ENCODE results near the gene SPNS1.
A peak's percentile ranks its signal among the peaks of the same experiment; 100 is the strongest.

SPNS1 gene

GRCh38 chr16:28931801-28932225 lies 42.8 kb upstream of the SPNS1 start, which contains the start of gene CD19:
Gene CD19, plus strand, starts transcription at chr16:28931971. Its CDS starts 30 bp downstream, at chr16:28932001.
- Histone ChIP-seq H3K9me3 (ENCODE audit: low read length) (no peaks in the 10 kb centered on the region), H3K4me1 (ENCODE audit: insufficient read depth, low read length, severe bottlenecking) (peaks cover 34% of the 10 kb centered on the region), H3K36me3 (ENCODE audit: insufficient read depth, low read length) (peaks cover 20% of the 10 kb centered on the region), H3K4me2 (ENCODE audit: low read length) (peak within 1 kb of the TSS; percentile 84), H3F3A (ENCODE audit: insufficient read depth, low read length) (peaks cover 5% of the 10 kb centered on the region; the same call in 1 of the 2 replicates), H3K9ac (ENCODE audit: low read length) (peak within 1 kb of the TSS; percentile 93), H3K27me3 (ENCODE audit: insufficient read depth, low read length) (no peaks in the 10 kb centered on the region), H2AFZ (ENCODE audit: low read length) (0 out of 2 replicates have a peak within 1 kb of the TSS, but pooled peaks have one; percentile 15), H4K20me1 (ENCODE audit: insufficient read depth, low read length) (no peaks in the 10 kb centered on the region), H3K4me3 (ENCODE audit: low read depth, low read length, poor library complexity, severe bottlenecking) (peak within 1 kb of the TSS; percentile 80), H3K79me2 (ENCODE audit: insufficient read depth, low read length) (peaks cover 5% of the 10 kb centered on the region; the same call in 1 of the 2 replicates), H3K27ac (ENCODE audit: low read depth, low read length, poor library complexity, severe bottlenecking) (peak within 1 kb of the TSS; percentile 97), H3K9me2 (ENCODE audit: low read depth, low read length) (no peaks in the 10 kb centered on the region)
- no peak for TF ChIP-seq CTCF (IDR thresholded peaks at IDR 0.05; ENCODE audit: low read length)
- no peak for TF ChIP-seq EZH2 (IDR thresholded peaks at IDR 0.05; ENCODE audit: borderline replicate concordance, low read length)

GRCh38 chr16:28932339-28933141 lies 42.0 kb upstream of the SPNS1 start:
- peaks cover 5% of the 10 kb centered on the region; the same call in 1 of the 2 replicates for H3K79me2 ChIP-seq (ENCODE audit: insufficient read depth, low read length)
- peak overlapping the region; percentile 97 for H3K27ac ChIP-seq (ENCODE audit: low read depth, low read length, poor library complexity, severe bottlenecking)
- peak overlapping the region; percentile 84 for H3K4me2 ChIP-seq (ENCODE audit: low read length)
- H3K9me3 ChIP-seq (ENCODE audit: low read length): no peaks in the 10 kb centered on the region
- peaks cover 5% of the 10 kb centered on the region; the same call in 1 of the 2 replicates for H3F3A ChIP-seq (ENCODE audit: insufficient read depth, low read length)
- peaks cover 25% of the 10 kb centered on the region for H3K36me3 ChIP-seq (ENCODE audit: insufficient read depth, low read length)
- TF ChIP-seq CTCF (IDR thresholded peaks at IDR 0.05; ENCODE audit: low read length) (no peak), EZH2 (IDR thresholded peaks at IDR 0.05; ENCODE audit: borderline replicate concordance, low read length) (no peak)
- no peaks in the 10 kb centered on the region for H4K20me1 ChIP-seq (ENCODE audit: insufficient read depth, low read length)
- H3K4me1 ChIP-seq (ENCODE audit: insufficient read depth, low read length, severe bottlenecking): peaks cover 34% of the 10 kb centered on the region
- no peaks in the 10 kb centered on the region for H3K9me2 ChIP-seq (ENCODE audit: low read depth, low read length)
- H2AFZ ChIP-seq (ENCODE audit: low read length): 0 out of 2 replicates have a peak overlapping the region, but pooled peaks have one; percentile 15
- H3K4me3 ChIP-seq (ENCODE audit: low read depth, low read length, poor library complexity, severe bottlenecking): peak overlapping the region; percentile 80
- no peaks in the 10 kb centered on the region for H3K27me3 ChIP-seq (ENCODE audit: insufficient read depth, low read length)
- H3K9ac ChIP-seq (ENCODE audit: low read length): peak overlapping the region; percentile 93

- no peak overlapping the region for H2AFZ ChIP-seq (ENCODE audit: low read length)
- H3K9me2 ChIP-seq (ENCODE audit: low read depth, low read length): no peaks in the 10 kb centered on the region
- H3K36me3 ChIP-seq (ENCODE audit: insufficient read depth, low read length): peaks cover 31% of the 10 kb centered on the region
- H3K4me2 ChIP-seq (ENCODE audit: low read length): peak overlapping the region; percentile 84
- H3F3A ChIP-seq (ENCODE audit: insufficient read depth, low read length): peaks cover 5% of the 10 kb centered on the region; the same call in 1 of the 2 replicates
- peaks cover 34% of the 10 kb centered on the region for H3K4me1 ChIP-seq (ENCODE audit: insufficient read depth, low read length, severe bottlenecking)
- peaks cover 5% of the 10 kb centered on the region; the same call in 1 of the 2 replicates for H3K79me2 ChIP-seq (ENCODE audit: insufficient read depth, low read length)
- TF ChIP-seq CTCF (IDR thresholded peaks at IDR 0.05; ENCODE audit: low read length) (no peak), EZH2 (IDR thresholded peaks at IDR 0.05; ENCODE audit: borderline replicate concordance, low read length) (no peak)
- H3K27me3 ChIP-seq (ENCODE audit: insufficient read depth, low read length): no peaks in the 10 kb centered on the region
- H3K9ac ChIP-seq (ENCODE audit: low read length): peak overlapping the region; percentile 93
- H3K9me3 ChIP-seq (ENCODE audit: low read length): no peaks in the 10 kb centered on the region
- H4K20me1 ChIP-seq (ENCODE audit: insufficient read depth, low read length): no peaks in the 10 kb centered on the region
- peak overlapping the region; percentile 80 for H3K4me3 ChIP-seq (ENCODE audit: low read depth, low read length, poor library complexity, severe bottlenecking)
- peak overlapping the region; percentile 97 for H3K27ac ChIP-seq (ENCODE audit: low read depth, low read length, poor library complexity, severe bottlenecking)
Observed at GRCh38 chr16:28933171-28933570, 41.4 kb upstream of the SPNS1 start.
